Erythroblast (primary cell): ENCODE results near the gene CTNNA3.

Experiments used
- GATA1 ChIP-seq: IDR thresholded peaks from 2 replicates; pipeline ENCODE4 v1.6.1; 2011; ENCODE audit warnings: low read depth, mild to moderate bottlenecking, control low read depth, low read length, moderate library complexity
- POLR2A ChIP-seq: IDR thresholded peaks from 2 replicates; pipeline ENCODE4 v1.6.1; 2011; ENCODE audit warnings: mild to moderate bottlenecking, low read length

DNA sequence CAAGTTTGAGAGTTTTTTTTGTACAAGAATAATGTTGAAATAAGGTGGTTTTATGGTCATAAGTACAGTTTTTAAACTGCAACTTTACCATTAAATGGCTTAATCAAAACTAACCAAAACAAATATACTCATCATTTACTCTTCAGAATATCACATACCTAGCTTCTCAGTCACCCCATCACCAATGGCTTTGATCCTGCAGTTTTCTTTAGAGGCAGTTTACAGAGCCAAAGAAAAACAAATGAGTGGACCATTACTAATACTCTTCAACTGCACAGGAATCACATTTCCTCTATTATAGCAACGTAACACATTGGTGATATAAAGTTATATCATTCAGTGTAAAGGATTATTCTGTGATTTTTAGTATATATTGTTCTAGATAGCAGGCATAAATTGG lies 1346.3 kb downstream of the CTNNA3 start:
- TF ChIP-seq POLR2A (no peak), GATA1 (no peak)
